ENCODE data around the gene PRM3. TPM values are rescaled to one million over a fixed set of nuclear protein-coding genes. Genes with fewer than 3 reads are reported as not detected.

Gene PRM3
- total RNA-seq, 1 experiment from 2014 or later, result not detected

- H3K23ac ChIP-seq (ENCODE audit: insufficient read length, low read depth, low read length), result no peak overlapping the region
- no peak overlapping the region for H2BK12ac ChIP-seq (ENCODE audit: insufficient read length, low read depth, low read length)
- no peak overlapping the region for H2BK20ac ChIP-seq (ENCODE audit: low read depth, low read length, poor library complexity, severe bottlenecking)
- no peaks in the 10 kb centered on the region; the same call in 1 of the 2 replicates for H3K79me2 ChIP-seq (ENCODE audit: insufficient read depth, low read length)
- no peak overlapping the region for H3K56ac ChIP-seq (ENCODE audit: insufficient read length, low read depth, low read length)
- Mint-ChIP-seq H3K9me3 (peaks cover 0 to 4% of the 10 kb centered on the region in 2 experiments; a peak in 2 of 5 replicates), H3K4me1 (peaks cover 22 to 33% of the 10 kb centered on the region in 2 experiments), H3K27ac (no peak overlapping the region), H3K27me3 (ENCODE audit: low read depth) (no peaks in the 10 kb centered on the region; the same call in 1 of the 2 replicates), H3K4me3 (no peak overlapping the region), H3K36me3 (ENCODE audit: insufficient read depth in 1 of 3, low read depth in 3 of 3) (peaks cover 5 to 6% (median 6%) of the 10 kb centered on the region in 3 experiments; a peak in 5 of 7 replicates)
- H3K4me1 ChIP-seq (ENCODE audit: insufficient read depth, low read length), result no peaks in the 10 kb centered on the region
- no peak for TF ChIP-seq CTCF (conservative IDR thresholded peaks at IDR 0.05)
- no peak overlapping the region for H4K91ac ChIP-seq (ENCODE audit: insufficient read length, low read depth, low read length)
- no peak overlapping the region for H2BK5ac ChIP-seq (ENCODE audit: insufficient read length, low read length)
- no peak overlapping the region for H2AFZ ChIP-seq (ENCODE audit: low read length)
- H3K18ac ChIP-seq (ENCODE audit: insufficient read length, low read depth, low read length), result no peak overlapping the region
- no peaks in the 10 kb centered on the region for H3K23me2 ChIP-seq (ENCODE audit: insufficient read length, low read depth, low read length, poor library complexity, severe bottlenecking)
- no peak for DNase-seq
- no peaks in the 10 kb centered on the region for H4K20me1 ChIP-seq (ENCODE audit: control insufficient read depth, insufficient read depth, insufficient read length)
- H2BK15ac ChIP-seq (ENCODE audit: low read depth, low read length), result no peak overlapping the region
- no peak overlapping the region for H3T11ph ChIP-seq (ENCODE audit: low read length)
- H3K4ac ChIP-seq (ENCODE audit: low read depth, low read length), result no peak overlapping the region
- no peak overlapping the region for H3K27ac ChIP-seq (ENCODE audit: insufficient read length, low read depth, low read length)
- WGBS (ENCODE audit: extremely low coverage, insufficient read length, low lambda C conversion rate), result no CpG with 5 or more reads among the region's 5 CpGs
- no peak overlapping the region for H3K14ac ChIP-seq (ENCODE audit: insufficient read depth, low read length)
- no peak overlapping the region for H2BK120ac ChIP-seq (ENCODE audit: low read depth, low read length, poor library complexity, severe bottlenecking)
- H4K8ac ChIP-seq (replicated peaks; ENCODE audit: insufficient read length, low read depth, low read length), result peak overlapping the region; percentile 81
- no peak overlapping the region for H3K4me2 ChIP-seq (ENCODE audit: insufficient read depth, insufficient read length, low read length)
- no peak overlapping the region for H3K9ac ChIP-seq (ENCODE audit: extremely low read depth, insufficient read length, low read length)
- H3K9me3 ChIP-seq (ENCODE audit: control insufficient read depth, low read depth, low read length), result no peaks in the 10 kb centered on the region
- H2AK5ac ChIP-seq (ENCODE audit: insufficient read length, low read length), result no peak overlapping the region
- H3K27me3 ChIP-seq (ENCODE audit: insufficient read depth, low read length), result no peaks in the 10 kb centered on the region
- H4K5ac ChIP-seq (ENCODE audit: insufficient read length, low read depth, low read length), result no peak overlapping the region
- H3K79me1 ChIP-seq (ENCODE audit: insufficient read depth, low read depth, low read length, poor library complexity, severe bottlenecking), result no peaks in the 10 kb centered on the region
Observed at GRCh38 chr16:11321662-11322061, 48.2 kb upstream of the PRM3 start.

Data from H9 (cell line).